T1000 (cell line): ENCODE measurements around the gene TMEM212.
"Not testable (repeated sequence)": the region's sequence is repeated elsewhere in the genome, so short reads cannot be mapped to it uniquely, and the experiment has no call there.

Source experiments
- DNase-seq: peaks from one replicate; lab custom pipeline; 2025; ENCODE audit warnings: mixed read lengths; lab: John Stamatoyannopoulos, UW

TMEM212 gene

DNA sequence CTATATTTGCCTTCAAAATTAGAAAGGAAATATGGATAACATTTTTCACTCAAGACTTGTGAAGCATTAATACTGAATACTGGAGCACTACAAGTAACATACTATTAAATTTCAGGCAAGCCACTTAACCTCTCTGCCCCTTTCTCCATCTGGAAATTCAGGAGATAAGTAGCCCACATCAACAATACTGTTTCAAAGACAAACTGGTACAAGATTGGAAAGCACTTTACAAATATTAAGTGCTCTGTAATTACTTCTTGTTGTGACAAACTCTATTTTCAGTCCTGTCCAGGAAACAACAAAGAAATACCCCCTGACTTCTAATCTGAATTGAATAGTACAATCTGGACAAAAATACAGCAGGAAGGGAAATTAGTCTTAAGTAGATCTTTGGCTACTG, 49.3 kb downstream of the TMEM212 start:
- DNase-seq: no peak

DNA sequence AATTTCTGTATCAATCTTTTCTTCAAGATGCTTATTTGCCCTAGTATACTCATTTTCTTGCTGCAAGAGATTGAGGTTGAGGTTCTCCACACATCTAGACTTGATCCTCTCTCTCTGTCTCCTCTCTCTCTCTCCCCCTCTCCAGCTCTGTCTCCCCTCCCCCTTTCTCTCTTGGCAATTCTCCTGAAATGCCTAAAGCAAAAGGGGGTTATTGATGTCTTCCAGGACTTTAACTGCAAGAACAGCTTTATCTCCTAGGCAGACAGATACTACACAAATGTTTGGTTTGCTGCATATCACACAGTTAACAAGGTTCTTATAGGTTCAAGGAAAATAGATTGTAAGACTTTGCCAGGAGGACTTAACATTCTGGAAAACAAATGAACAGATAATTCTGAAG, 52.1 kb downstream of the TMEM212 start:
- no peak for DNase-seq

DNA sequence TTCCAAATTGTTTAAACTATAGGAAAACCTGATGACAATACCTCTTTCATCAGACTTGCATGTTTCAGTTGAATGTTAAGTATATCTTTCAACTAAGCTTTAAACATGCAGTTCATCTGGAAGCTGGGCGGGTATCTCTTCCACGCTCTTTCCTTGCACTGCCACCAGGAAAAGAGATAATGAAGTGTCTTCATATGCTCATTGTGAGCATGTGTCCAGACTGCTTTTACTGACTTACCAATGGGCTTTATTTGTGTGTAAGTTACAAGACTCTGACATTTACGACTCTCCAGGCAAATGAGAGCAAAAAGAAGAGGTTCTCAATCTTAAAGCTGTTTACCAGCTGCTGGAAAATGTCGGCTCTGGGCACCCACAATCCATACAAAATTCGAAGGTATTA, 52.8 kb downstream of the TMEM212 start:
- no peak for DNase-seq

DNA sequence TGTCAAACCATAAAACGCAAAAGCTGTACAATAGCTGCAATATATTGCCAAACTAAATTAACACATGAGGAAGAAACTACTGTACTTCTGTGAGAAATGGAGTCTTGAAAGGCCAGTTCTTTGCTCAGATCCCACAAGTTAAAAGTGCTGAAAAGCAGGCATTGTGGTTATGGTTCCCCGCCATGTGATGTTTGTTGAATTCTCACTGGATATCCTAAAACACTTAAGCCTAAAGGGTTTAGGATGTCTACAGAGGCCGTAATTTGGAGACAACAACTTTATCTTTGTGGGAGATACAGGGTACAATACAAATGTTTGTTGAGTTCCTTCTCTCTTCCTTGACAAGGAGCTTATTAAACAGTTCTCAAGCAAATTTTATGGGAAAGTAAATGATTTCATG, 53.2 kb downstream of the TMEM212 start:
- no peak for DNase-seq

DNA sequence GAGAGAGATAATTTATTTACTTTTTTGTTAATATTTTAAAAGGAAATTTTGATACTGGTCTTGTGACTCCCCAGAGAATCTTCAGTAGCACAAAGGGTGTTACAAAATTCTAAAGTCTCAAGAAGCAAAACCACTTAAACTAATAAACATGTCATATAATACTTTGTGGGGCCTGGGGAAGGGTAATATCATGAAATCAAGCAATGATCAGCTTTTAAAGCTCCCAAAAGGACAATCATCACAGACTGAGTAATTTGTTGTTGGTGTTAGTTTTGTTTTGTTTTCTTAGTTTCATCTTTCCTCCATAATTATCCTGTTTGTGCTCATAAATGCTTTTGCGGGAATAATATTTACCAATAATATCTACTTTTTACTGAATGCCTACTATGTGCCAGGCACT, 55.0 kb downstream of the TMEM212 start:
- DNase-seq: no peak

DNA sequence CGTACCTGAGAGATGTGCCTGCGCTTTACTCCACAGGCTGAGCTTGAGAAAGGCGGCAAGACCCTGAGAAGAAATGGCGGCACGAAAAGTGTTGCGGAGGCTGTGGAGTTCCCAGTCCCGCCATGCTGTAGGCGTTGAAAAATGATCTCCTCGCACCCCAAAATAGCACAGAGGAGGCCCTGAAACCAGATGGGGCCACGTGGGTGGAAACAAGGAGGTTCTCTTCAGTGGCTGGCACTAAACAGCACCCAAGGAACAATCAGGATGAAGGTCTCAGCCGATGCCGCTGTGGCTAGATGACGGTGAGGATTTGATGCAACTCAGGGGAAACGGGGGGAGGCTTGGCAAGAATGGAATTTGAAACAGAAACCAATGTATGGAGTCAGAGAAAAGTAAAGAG, 57.3 kb downstream of the TMEM212 start:
- DNase-seq: no peak

DNA sequence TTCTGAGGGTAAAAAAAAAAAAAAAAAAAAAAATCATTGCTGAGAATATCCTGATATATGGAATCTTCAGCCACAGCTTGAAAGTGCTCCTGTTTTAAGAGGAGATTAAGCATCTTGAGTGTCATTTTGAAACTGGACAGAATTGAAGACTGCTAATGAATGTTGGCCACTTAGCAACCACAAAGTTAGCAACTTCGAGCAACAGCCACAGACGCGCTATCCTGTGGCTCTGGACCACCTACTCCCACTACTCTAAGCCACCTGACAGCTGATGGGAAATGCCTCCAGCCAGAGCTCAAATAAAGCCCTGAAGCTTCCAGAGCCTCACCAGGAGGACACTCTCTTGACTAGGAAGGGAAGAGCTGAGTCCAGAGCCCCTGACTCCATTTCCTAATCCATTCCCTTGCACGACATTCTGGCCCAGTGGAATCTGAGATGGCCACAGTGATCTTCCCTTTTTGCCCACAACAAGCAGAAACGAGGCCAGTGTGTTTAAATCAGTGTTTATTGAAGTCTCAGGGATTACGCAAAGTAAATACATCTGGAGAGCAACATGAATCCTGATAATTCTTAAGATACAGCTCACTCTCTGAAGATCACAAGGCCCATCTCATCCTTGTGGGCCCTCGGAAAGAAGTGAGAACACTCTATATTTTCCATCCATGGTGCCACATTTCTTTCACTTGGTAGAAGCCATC, 58.6 kb downstream of the TMEM212 start:
- DNase-seq: no peak

DNA sequence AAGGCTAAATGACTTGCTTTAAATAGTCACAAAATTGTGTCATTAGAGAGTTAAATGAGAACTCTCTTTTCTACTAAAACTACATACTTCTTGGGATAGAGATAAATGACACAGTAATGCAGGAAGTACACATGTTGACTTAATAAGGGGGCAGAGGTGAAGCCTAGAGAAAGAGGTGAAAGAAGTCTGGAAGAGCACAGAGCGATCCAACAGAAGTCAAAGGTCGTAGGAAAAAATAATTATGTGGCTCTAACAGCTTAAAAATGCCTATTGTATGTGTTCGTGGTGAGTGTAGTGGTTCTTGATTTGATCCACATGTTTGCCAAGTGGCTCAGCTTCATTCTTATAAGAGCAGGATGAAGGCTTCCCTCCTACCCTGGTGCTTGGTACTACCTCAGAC, 61.7 kb downstream of the TMEM212 start:
- no peak for DNase-seq

DNA sequence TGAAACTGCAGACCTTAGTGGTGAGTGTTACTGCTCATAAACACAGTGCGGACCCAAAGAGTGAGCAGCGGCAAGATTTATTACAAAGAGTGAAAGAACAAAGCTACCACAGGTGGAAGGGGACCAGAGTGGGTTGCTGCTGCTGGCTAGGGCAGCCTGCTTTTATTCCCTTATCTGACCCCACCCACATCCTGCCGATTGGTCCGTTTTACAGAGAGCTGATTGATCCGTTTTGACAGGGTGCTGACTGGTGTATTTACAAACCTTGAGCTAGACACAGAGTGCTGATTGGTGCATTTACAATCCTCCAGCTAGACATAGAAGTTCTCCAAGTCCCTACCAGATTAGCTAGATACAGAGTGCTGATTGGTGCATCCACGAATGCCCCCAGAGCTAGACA, 63.4 kb downstream of the TMEM212 start:
- DNase-seq: not testable (repeated sequence)

DNA sequence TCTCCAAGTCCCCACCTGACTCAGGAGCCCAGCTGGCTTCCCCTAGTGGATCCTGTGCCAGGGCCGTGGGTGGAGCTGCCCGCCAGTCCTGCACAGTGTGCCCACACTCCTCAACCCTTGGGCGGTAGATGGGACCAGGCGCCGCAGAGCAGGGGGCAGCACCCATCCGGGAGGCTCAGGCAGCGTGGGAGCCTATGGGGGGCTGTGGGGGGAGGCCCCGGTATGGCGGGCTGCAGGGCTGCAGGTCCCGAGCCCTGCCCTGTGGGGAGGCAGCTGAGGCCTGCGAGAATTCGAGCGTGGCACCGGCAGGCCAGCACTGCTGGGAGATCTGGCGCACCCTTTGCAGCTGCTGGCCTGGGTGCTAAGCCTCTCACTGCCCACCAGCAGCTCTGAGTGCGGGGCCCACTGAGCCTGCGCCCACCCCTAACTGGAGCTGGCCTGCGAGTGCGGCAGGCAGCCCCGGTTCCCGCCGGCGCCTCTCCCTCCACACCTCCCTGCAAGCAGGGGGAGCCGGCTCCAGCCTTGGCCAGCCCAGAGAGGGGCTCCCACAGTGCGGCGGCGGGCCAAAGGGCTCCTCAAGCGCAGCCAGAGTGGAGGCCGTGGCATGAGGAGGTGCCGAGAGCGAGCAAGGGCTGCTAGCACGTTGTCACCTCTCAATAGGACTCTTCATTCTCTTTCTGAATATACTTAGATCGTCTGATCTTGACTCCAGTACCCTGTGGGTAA, 64.0 kb downstream of the TMEM212 start:
- DNase-seq: no peak

DNA sequence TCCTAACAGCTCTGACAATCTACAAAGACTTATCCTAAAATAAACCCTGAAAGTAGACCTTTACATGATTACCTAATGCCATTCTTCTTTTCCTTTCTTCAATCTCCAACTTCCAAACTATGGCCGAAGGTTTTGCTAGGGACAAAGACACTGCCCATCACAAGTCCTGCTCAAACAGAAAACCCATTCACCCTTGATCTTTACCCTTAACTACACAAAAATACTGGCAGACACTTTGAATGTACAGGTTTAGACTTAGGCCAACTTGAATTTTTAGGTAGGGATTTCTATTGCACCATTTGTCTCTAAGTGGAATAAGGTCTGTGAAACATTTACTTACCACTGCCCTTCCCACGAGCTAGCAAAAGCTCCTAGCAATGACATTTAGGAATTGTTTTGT, 64.6 kb downstream of the TMEM212 start:
- no peak for DNase-seq

DNA sequence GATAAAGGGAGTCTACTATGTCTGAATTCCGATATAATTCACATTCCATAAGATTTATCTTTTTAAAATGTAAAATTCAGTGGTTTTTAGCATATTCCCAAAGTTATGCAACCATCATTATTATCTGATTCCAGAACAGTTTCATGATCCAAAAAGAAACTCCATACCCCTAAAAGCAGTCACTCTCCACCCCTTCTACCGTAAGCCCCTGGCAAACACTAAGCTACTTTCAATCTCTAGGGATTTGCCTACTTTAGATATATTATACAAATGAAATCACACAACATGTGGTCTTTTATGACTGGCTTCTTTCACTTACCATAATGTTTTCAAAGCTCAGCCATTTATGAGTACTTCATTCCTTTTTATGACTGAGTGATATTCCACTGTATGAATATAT, 65.6 kb downstream of the TMEM212 start:
- no peak for DNase-seq
